ENCODE results near the gene DYDC1.
"Not testable (repeated sequence)": the region's sequence is repeated elsewhere in the genome, so short reads cannot be mapped to it uniquely, and the experiment has no call there.

The DYDC1 gene

GRCh38 chr10:80313523-80313922 is 43.0 kb downstream of the DYDC1 start:
- Histone ChIP-seq H3K4ac (ENCODE audit: low read length) (no peak overlapping the region), H4K91ac (ENCODE audit: low read depth, low read length, poor library complexity) (no peak overlapping the region), H3K4me1 (ENCODE audit: control insufficient read depth in 2 of 2, insufficient read depth in 1 of 2, low read depth in 1 of 2, low read length in 2 of 2) (no peaks in the 10 kb centered on the region), H3K23ac (ENCODE audit: low read depth, low read length, poor library complexity) (no peak overlapping the region), H3K14ac (ENCODE audit: low read length) (no peak overlapping the region), H2BK12ac (ENCODE audit: low read length) (no peak overlapping the region), H3K27me3 (ENCODE audit: control insufficient read depth in 3 of 3, insufficient read depth in 3 of 3, low read depth in 1 of 3, low read length in 3 of 3) (no peaks in the 10 kb centered on the region), H2BK5ac (ENCODE audit: low read length) (no peak overlapping the region), H2AK5ac (ENCODE audit: low read depth, low read length) (no peak overlapping the region), H3K9ac (ENCODE audit: low read depth, low read length, poor library complexity) (peak overlapping the region; percentile 12), H2BK15ac (ENCODE audit: low read length) (no peak overlapping the region), H2BK120ac (ENCODE audit: low read depth, low read length) (no peak overlapping the region), H4K8ac (ENCODE audit: low read depth, low read length) (no peak overlapping the region), H3K4me2 (ENCODE audit: insufficient read depth, low read length, poor library complexity, severe bottlenecking) (no peak overlapping the region), H3K18ac (ENCODE audit: low read length) (no peak overlapping the region), H3K27ac (replicated peaks; ENCODE audit: low read length) (no peak overlapping the region), H3K9me3 (replicated peaks in 1 of 2; ENCODE audit: control insufficient read depth in 2 of 2, insufficient read depth in 1 of 2, low read depth in 1 of 2, low read length in 2 of 2) (no peaks in the 10 kb centered on the region), H3K36me3 (replicated peaks in 1 of 2; ENCODE audit: control insufficient read depth in 2 of 2, insufficient read depth in 2 of 2, low read length in 2 of 2) (no peaks in the 10 kb centered on the region), H2AFZ (ENCODE audit: low read length) (no peak overlapping the region), H3K4me3 (ENCODE audit: low read length in 2 of 2) (no peak overlapping the region), H3K79me1 (ENCODE audit: low read depth, low read length) (no peaks in the 10 kb centered on the region)
- no peak for DNase-seq (ENCODE audit: low spot score)
- no CpG with 5 or more reads among the region's 5 CpGs for WGBS, 2 donors (ENCODE audit: extremely low coverage in 2 of 2, insufficient read length in 2 of 2, insufficient replicate concordance in 1 of 2)

- not testable (repeated sequence) for H3K79me1 ChIP-seq (ENCODE audit: low read depth, low read length); H3K9me3 ChIP-seq (replicated peaks in 1 of 2; ENCODE audit: control insufficient read depth in 2 of 2, insufficient read depth in 1 of 2, low read depth in 1 of 2, low read length in 2 of 2); DNase-seq (ENCODE audit: low spot score); H3K9ac ChIP-seq (ENCODE audit: low read depth, low read length, poor library complexity); H4K91ac ChIP-seq (ENCODE audit: low read depth, low read length, poor library complexity); H3K27ac ChIP-seq (replicated peaks; ENCODE audit: low read length); H3K4me2 ChIP-seq (ENCODE audit: insufficient read depth, low read length, poor library complexity, severe bottlenecking); H3K4me1 ChIP-seq (ENCODE audit: control insufficient read depth in 2 of 2, insufficient read depth in 1 of 2, low read depth in 1 of 2, low read length in 2 of 2); H3K4ac ChIP-seq (ENCODE audit: low read length); H2BK12ac ChIP-seq (ENCODE audit: low read length); H3K23ac ChIP-seq (ENCODE audit: low read depth, low read length, poor library complexity); H2AK5ac ChIP-seq (ENCODE audit: low read depth, low read length); H2BK5ac ChIP-seq (ENCODE audit: low read length); H3K18ac ChIP-seq (ENCODE audit: low read length); H3K27me3 ChIP-seq (ENCODE audit: control insufficient read depth in 3 of 3, insufficient read depth in 3 of 3, low read depth in 1 of 3, low read length in 3 of 3); H4K8ac ChIP-seq (ENCODE audit: low read depth, low read length); H3K4me3 ChIP-seq (ENCODE audit: low read length in 2 of 2); H3K14ac ChIP-seq (ENCODE audit: low read length); H3K36me3 ChIP-seq (replicated peaks in 1 of 2; ENCODE audit: control insufficient read depth in 2 of 2, insufficient read depth in 2 of 2, low read length in 2 of 2); H2BK15ac ChIP-seq (ENCODE audit: low read length); H2AFZ ChIP-seq (ENCODE audit: low read length); H2BK120ac ChIP-seq (ENCODE audit: low read depth, low read length)
- no CpG with 5 or more reads among the region's 3 CpGs for WGBS, 2 donors (ENCODE audit: extremely low coverage in 2 of 2, insufficient read length in 2 of 2, insufficient replicate concordance in 1 of 2)
These were observed 50.6 kb downstream of the DYDC1 start for GRCh38 chr10:80305989-80306388.

GRCh38 chr10:80296942-80297341 is 59.6 kb downstream of the DYDC1 start:
- no peaks in the 10 kb centered on the region for H3K4me1 ChIP-seq (ENCODE audit: control insufficient read depth in 2 of 2, insufficient read depth in 1 of 2, low read depth in 1 of 2, low read length in 2 of 2)
- H3K4me3 ChIP-seq (ENCODE audit: low read length in 2 of 2): no peak overlapping the region
- H3K27me3 ChIP-seq (ENCODE audit: control insufficient read depth in 3 of 3, insufficient read depth in 3 of 3, low read depth in 1 of 3, low read length in 3 of 3): no peaks in the 10 kb centered on the region
- H3K36me3 ChIP-seq (replicated peaks in 1 of 2; ENCODE audit: control insufficient read depth in 2 of 2, insufficient read depth in 2 of 2, low read length in 2 of 2): no peaks in the 10 kb centered on the region
- no peak overlapping the region for H3K9ac ChIP-seq (ENCODE audit: low read depth, low read length, poor library complexity)
- no peak overlapping the region for H2BK15ac ChIP-seq (ENCODE audit: low read length)
- no peak overlapping the region for H3K4ac ChIP-seq (ENCODE audit: low read length)
- H2BK5ac ChIP-seq (ENCODE audit: low read length): no peak overlapping the region
- H2BK12ac ChIP-seq (ENCODE audit: low read length): no peak overlapping the region
- DNase-seq (ENCODE audit: low spot score): no peak
- H4K91ac ChIP-seq (ENCODE audit: low read depth, low read length, poor library complexity): no peak overlapping the region
- H3K9me3 ChIP-seq (replicated peaks in 1 of 2; ENCODE audit: control insufficient read depth in 2 of 2, insufficient read depth in 1 of 2, low read depth in 1 of 2, low read length in 2 of 2): peaks cover 0 to 3% of the 10 kb centered on the region in 2 donors
- H2AK5ac ChIP-seq (ENCODE audit: low read depth, low read length): no peak overlapping the region
- WGBS, 2 donors (ENCODE audit: extremely low coverage in 2 of 2, insufficient read length in 2 of 2, insufficient replicate concordance in 1 of 2): no CpG with 5 or more reads among the region's 3 CpGs
- H3K79me1 ChIP-seq (ENCODE audit: low read depth, low read length): no peaks in the 10 kb centered on the region
- H3K14ac ChIP-seq (ENCODE audit: low read length): no peak overlapping the region
- no peak overlapping the region for H2AFZ ChIP-seq (ENCODE audit: low read length)
- no peak overlapping the region for H3K27ac ChIP-seq (replicated peaks; ENCODE audit: low read length)
- no peak overlapping the region for H3K4me2 ChIP-seq (ENCODE audit: insufficient read depth, low read length, poor library complexity, severe bottlenecking)
- no peak overlapping the region for H2BK120ac ChIP-seq (ENCODE audit: low read depth, low read length)
- no peak overlapping the region for H4K8ac ChIP-seq (ENCODE audit: low read depth, low read length)
- no peak overlapping the region for H3K18ac ChIP-seq (ENCODE audit: low read length)
- no peak overlapping the region for H3K23ac ChIP-seq (ENCODE audit: low read depth, low read length, poor library complexity)

- Histone ChIP-seq H2BK12ac (ENCODE audit: low read length) (no peak overlapping the region), H3K27ac (replicated peaks; ENCODE audit: low read length) (no peak overlapping the region), H3K4ac (ENCODE audit: low read length) (no peak overlapping the region), H2BK120ac (ENCODE audit: low read depth, low read length) (no peak overlapping the region), H3K9ac (ENCODE audit: low read depth, low read length, poor library complexity) (no peak overlapping the region), H4K91ac (ENCODE audit: low read depth, low read length, poor library complexity) (no peak overlapping the region), H2AFZ (ENCODE audit: low read length) (no peak overlapping the region), H3K4me1 (ENCODE audit: control insufficient read depth in 2 of 2, insufficient read depth in 1 of 2, low read depth in 1 of 2, low read length in 2 of 2) (no peaks in the 10 kb centered on the region), H3K36me3 (replicated peaks in 1 of 2; ENCODE audit: control insufficient read depth in 2 of 2, insufficient read depth in 2 of 2, low read length in 2 of 2) (no peaks in the 10 kb centered on the region), H3K23ac (ENCODE audit: low read depth, low read length, poor library complexity) (no peak overlapping the region), H3K4me3 (ENCODE audit: low read length in 2 of 2) (no peak overlapping the region), H4K8ac (ENCODE audit: low read depth, low read length) (no peak overlapping the region), H3K79me1 (ENCODE audit: low read depth, low read length) (no peaks in the 10 kb centered on the region), H3K27me3 (ENCODE audit: control insufficient read depth in 3 of 3, insufficient read depth in 3 of 3, low read depth in 1 of 3, low read length in 3 of 3) (peaks cover 0 to 8% (median 0%) of the 10 kb centered on the region in 3 experiments), H2AK5ac (ENCODE audit: low read depth, low read length) (no peak overlapping the region), H3K18ac (ENCODE audit: low read length) (no peak overlapping the region), H3K4me2 (ENCODE audit: insufficient read depth, low read length, poor library complexity, severe bottlenecking) (no peak overlapping the region), H3K14ac (ENCODE audit: low read length) (no peak overlapping the region), H3K9me3 (replicated peaks in 1 of 2; ENCODE audit: control insufficient read depth in 2 of 2, insufficient read depth in 1 of 2, low read depth in 1 of 2, low read length in 2 of 2) (peaks cover 0 to 3% of the 10 kb centered on the region in 2 donors), H2BK15ac (ENCODE audit: low read length) (no peak overlapping the region), H2BK5ac (ENCODE audit: low read length) (no peak overlapping the region)
- no CpG with 5 or more reads among the region's 6 CpGs for WGBS, 2 donors (ENCODE audit: extremely low coverage in 2 of 2, insufficient read length in 2 of 2, insufficient replicate concordance in 1 of 2)
- no peak for DNase-seq (ENCODE audit: low spot score)
These were observed 63.8 kb downstream of the DYDC1 start for GRCh38 chr10:80292607-80293239.

Data from neuronal stem cell (in vitro differentiated cells).